ENCODE data around the gene LIN52.

GRCh38 chr14:74085047-74085637 is 386 bp downstream of the LIN52 start:
- TF ChIP-seq EZH2 (optimal IDR thresholded peaks at IDR 0.05; ENCODE audit: low read depth, low read length) (no peak), CTCF (IDR thresholded peaks at IDR 0.05; ENCODE audit: low read length) (no peak), EZH2phosphoT487 (IDR thresholded peaks at IDR 0.05; ENCODE audit: low read length) (no peak)

All from MM.1S (cell line).